ENCODE results near the gene NCKAP1. TPM values are rescaled to one million over a fixed set of nuclear protein-coding genes. Genes with fewer than 3 reads are reported as not detected.

Gene NCKAP1
- total RNA-seq, 1 experiment from 2014 or later = 112 TPM

GRCh38 chr2:182912518-182912915 is 125.7 kb downstream of the NCKAP1 start:
- no peak overlapping the region for H3K18ac ChIP-seq (ENCODE audit: insufficient read length, low read depth, low read length)
- H3K4me3 Mint-ChIP-seq = no peak overlapping the region
- peaks cover 8 to 27% (median 22%) of the 10 kb centered on the region in 3 experiments for H3K36me3 Mint-ChIP-seq (ENCODE audit: insufficient read depth in 1 of 3, low read depth in 3 of 3)
- H3K9ac ChIP-seq (ENCODE audit: extremely low read depth, insufficient read length, low read length) = no peak overlapping the region
- no peak overlapping the region for H2BK120ac ChIP-seq (ENCODE audit: low read depth, low read length, poor library complexity, severe bottlenecking)
- H2AFZ ChIP-seq (ENCODE audit: low read length) = no peak overlapping the region
- H4K91ac ChIP-seq (ENCODE audit: insufficient read length, low read depth, low read length) = no peak overlapping the region
- H3K56ac ChIP-seq (ENCODE audit: insufficient read length, low read depth, low read length) = no peak overlapping the region
- H3K4me1 ChIP-seq (ENCODE audit: insufficient read depth, low read length) = no peaks in the 10 kb centered on the region; the same call in 1 of the 2 replicates
- no peak overlapping the region for H2BK5ac ChIP-seq (ENCODE audit: insufficient read length, low read length)
- no CpG with 5 or more reads among the region's 3 CpGs for WGBS (ENCODE audit: extremely low coverage, insufficient read length, low lambda C conversion rate)
- no peak overlapping the region for H3K23ac ChIP-seq (ENCODE audit: insufficient read length, low read depth, low read length)
- H2AK5ac ChIP-seq (ENCODE audit: insufficient read length, low read length) = no peak overlapping the region
- no peak overlapping the region for H3K4ac ChIP-seq (ENCODE audit: low read depth, low read length)
- H3K14ac ChIP-seq (ENCODE audit: insufficient read depth, low read length) = no peak overlapping the region
- no peaks in the 10 kb centered on the region for H3K79me1 ChIP-seq (ENCODE audit: insufficient read depth, low read depth, low read length, poor library complexity, severe bottlenecking)
- H4K8ac ChIP-seq (replicated peaks; ENCODE audit: insufficient read length, low read depth, low read length) = no peak overlapping the region
- no peaks in the 10 kb centered on the region for H3K27me3 ChIP-seq (ENCODE audit: insufficient read depth, low read length)
- no peak for DNase-seq
- no peak overlapping the region for H3K4me2 ChIP-seq (ENCODE audit: insufficient read depth, insufficient read length, low read length)
- no peak overlapping the region for H3T11ph ChIP-seq (ENCODE audit: low read length)
- H3K23me2 ChIP-seq (ENCODE audit: insufficient read length, low read depth, low read length, poor library complexity, severe bottlenecking) = no peaks in the 10 kb centered on the region
- no peak overlapping the region for H2BK15ac ChIP-seq (ENCODE audit: low read depth, low read length)
- H3K9me3 ChIP-seq (ENCODE audit: control insufficient read depth, low read depth, low read length) = no peaks in the 10 kb centered on the region
- peaks cover 4 to 6% of the 10 kb centered on the region in 2 experiments for H3K4me1 Mint-ChIP-seq
- H3K27me3 Mint-ChIP-seq (ENCODE audit: low read depth) = no peaks in the 10 kb centered on the region
- no peak overlapping the region for H2BK20ac ChIP-seq (ENCODE audit: low read depth, low read length, poor library complexity, severe bottlenecking)
- H3K9me3 Mint-ChIP-seq = no peaks in the 10 kb centered on the region
- H4K5ac ChIP-seq (ENCODE audit: insufficient read length, low read depth, low read length) = no peak overlapping the region
- H4K20me1 ChIP-seq (ENCODE audit: control insufficient read depth, insufficient read depth, insufficient read length) = no peaks in the 10 kb centered on the region
- no peak overlapping the region for H3K27ac Mint-ChIP-seq
- TF ChIP-seq, protein P1, sequence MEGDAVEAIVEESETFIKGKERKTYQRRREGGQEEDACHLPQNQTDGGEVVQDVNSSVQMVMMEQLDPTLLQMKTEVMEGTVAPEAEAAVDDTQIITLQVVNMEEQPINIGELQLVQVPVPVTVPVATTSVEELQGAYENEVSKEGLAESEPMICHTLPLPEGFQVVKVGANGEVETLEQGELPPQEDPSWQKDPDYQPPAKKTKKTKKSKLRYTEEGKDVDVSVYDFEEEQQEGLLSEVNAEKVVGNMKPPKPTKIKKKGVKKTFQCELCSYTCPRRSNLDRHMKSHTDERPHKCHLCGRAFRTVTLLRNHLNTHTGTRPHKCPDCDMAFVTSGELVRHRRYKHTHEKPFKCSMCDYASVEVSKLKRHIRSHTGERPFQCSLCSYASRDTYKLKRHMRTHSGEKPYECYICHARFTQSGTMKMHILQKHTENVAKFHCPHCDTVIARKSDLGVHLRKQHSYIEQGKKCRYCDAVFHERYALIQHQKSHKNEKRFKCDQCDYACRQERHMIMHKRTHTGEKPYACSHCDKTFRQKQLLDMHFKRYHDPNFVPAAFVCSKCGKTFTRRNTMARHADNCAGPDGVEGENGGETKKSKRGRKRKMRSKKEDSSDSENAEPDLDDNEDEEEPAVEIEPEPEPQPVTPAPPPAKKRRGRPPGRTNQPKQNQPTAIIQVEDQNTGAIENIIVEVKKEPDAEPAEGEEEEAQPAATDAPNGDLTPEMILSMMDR (conservative IDR thresholded peaks at IDR 0.05) = no peak
- H3K27ac ChIP-seq (ENCODE audit: insufficient read length, low read depth, low read length) = no peak overlapping the region
- H3K79me2 ChIP-seq (ENCODE audit: insufficient read depth, low read length) = no peaks in the 10 kb centered on the region
- no peak overlapping the region for H2BK12ac ChIP-seq (ENCODE audit: insufficient read length, low read depth, low read length)

Data from H9 (cell line).